HG03066 (cell line): ENCODE measurements around the gene KIFAP3.
A peak's percentile ranks its signal among the peaks of the same experiment; 100 is the strongest.
"Not testable (repeated sequence)": the region's sequence is repeated elsewhere in the genome, so short reads cannot be mapped to it uniquely, and the experiment has no call there.

Experiments
- ATAC-seq: cut with Tn5 transposase; IDR thresholded peaks from one replicate; pipeline ENCODE4 v1.9.1; 2021; ENCODE audit warnings: low read depth; ENCODE audit not compliant: unreplicated experiment

Gene KIFAP3

DNA sequence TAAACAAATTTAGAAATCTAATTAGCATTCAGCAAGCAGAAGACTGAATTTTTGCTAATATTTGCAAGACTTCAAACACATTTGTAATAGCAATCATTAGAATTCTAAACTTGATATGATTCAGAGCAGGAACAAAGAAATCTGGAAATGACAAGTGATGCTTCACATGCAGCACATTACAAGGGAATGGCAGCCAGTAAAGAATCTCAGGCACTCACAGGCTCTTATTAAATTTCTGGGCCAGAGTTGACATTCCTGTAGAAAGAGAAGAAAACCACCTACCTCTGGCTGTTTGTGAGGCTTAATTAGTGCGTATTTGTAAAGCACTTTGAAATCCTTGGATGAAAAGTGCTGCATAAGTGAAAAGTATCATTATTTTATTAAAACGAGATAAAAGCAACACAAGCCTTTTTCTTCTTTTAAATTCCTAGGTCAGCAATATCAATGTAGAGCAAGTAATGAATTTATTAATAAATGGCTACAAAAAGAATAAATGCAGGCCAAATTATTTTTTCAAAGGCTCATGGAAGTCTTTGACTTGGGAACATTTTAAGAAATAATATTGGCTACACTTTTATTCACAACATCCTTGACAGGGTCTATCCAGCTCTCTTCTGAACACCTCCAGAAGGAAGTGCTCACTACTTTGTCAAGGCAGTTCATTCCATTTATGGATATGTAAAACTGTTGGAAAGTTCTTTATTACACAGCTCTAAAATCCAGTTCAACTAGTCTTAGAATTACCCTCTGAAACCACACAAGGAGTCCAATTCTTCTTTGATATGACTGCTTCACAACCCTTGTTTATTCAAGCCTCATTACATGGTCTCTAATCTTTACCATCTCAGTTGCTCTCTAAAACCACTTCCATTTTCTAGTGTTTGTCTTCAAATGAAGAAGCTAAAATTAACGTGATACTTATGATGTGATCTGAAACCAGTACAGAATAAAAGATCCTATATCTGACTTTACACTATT, 148.7 kb downstream of the KIFAP3 start:
- ATAC-seq, result no peak

DNA sequence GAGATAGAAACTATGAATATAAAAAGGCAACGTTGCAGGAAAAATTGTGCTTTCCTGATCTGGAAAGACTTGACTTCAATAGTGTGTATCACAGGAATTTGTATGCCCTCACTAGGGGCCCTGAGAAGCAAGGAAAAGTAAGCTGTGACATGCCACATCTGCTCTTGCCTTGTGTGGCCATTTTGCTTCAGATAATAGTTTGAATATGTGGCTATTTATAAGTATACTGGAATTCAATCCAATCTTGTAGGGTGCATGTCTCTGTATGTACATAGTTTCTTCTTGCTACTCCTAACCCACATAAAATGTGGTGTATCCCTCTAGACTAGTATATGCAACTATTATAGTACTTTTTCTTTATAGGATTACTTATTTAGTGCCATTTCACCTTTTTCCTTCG, 149.7 kb downstream of the KIFAP3 start:
- ATAC-seq, result no peak

DNA sequence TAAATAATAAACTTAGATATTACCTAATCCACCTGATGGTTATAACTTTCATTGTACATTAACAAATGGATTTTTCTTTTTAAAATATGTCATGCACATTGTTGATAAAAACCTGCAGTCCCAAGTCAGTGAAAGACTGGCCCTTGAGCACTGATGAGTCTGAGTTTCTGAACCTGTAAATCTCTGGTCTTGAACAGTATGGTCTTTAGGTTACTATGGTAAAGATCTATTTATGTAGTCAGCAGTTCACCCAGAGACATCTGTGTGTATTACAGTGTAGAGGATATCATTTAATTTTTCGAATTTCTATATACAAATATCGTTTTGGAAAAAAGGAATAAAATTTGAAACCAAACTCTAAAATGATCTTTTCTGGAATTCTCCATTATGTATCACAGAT, 150.4 kb downstream of the KIFAP3 start:
- no peak for ATAC-seq

DNA sequence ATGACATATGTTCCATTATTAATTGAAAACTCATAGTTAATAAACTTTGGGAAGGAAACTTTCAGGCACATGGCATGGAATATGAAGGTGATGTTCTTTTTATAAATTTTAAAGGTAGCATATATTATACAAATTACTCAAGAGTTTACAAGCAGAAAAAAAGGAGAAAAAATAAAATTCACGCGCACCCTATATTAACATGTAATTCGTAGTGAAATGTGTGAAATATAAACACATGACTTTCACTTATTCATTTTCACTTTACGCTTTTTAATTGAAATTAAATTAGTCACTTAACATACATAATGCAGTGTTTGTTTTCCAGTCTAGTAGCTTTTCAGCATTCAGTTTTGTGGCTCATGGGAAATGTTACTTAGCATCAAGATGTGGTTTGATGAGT, 153.4 kb downstream of the KIFAP3 start:
- no peak for ATAC-seq

DNA sequence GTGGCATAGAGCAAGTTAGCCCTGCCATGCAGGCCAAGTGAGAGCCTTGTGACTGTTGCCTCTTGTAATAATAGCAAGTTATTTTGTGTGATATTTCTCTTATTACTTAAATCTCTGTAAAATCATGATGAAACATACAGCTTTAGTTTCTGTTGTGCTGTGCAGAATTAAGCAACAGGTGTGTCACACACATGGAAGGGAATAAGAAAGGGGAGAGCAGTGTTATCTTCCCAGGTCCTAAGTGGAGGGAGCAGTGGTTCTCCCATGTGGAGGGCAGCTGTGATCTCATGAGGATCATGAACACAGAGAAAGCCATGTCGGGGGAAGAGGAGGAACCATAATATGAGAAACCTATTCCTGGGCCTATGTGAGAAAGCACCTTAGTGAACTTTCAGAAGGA, 155.6 kb downstream of the KIFAP3 start:
- ATAC-seq, result no peak

DNA sequence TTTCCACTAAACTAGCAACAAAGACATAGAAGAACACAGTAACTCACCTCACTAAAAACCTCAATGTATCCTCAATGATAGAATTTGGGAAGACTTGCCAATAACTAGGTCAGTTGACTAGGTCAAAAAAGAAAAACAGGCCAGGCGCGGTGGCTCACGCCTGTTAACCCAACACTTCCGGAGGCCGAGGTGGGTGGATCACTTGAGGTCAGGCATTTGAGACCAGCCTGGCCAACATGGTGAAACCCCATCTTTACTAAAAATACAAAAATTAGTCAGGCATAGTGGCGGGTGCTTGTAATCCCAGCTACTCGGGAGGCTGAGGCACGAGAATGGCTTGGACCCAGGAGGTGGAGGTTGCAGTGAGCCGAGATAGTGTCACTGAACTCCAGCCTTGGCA, 156.3 kb downstream of the KIFAP3 start:
- not testable (repeated sequence) for ATAC-seq

DNA sequence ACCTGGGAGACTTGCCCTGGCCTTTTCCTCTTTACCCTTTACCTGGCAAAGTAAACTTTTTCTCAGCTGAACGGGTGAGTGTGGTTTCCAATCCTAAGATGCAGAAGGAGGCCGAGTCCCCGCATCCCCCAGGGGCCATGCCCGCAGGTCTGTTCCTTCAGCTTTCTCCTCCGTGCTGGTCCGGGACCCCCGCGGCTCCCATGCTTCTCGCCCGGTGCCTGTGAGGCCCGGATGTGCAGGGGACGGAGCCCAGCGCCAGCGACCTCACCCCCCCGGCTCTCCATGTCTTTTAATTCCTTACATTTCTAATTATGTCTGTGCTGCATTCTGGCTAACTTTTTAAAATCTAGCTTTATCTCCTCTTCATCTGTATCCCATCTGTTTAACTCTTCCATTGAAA, 159.3 kb downstream of the KIFAP3 start:
- ATAC-seq, result no peak

DNA sequence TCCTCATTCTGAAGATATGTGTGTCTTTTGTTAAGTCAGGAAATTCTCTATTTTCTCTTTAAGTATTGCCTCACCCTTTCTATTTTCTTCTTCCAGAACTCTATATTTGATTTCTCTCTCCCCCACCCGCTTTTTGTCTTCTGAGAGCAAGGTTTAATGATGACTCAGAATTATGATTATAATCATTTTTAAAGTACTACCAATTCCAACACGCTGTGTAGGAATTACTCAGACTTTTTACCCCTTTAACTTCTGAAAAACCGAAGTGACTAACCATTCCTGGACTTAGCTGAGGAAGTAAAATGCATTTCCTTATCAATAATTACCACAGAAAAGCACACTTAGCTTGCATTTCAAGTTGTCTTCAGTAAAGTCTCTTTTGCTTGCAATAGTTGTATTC, 160.0 kb downstream of the KIFAP3 start:
- no peak for ATAC-seq

DNA sequence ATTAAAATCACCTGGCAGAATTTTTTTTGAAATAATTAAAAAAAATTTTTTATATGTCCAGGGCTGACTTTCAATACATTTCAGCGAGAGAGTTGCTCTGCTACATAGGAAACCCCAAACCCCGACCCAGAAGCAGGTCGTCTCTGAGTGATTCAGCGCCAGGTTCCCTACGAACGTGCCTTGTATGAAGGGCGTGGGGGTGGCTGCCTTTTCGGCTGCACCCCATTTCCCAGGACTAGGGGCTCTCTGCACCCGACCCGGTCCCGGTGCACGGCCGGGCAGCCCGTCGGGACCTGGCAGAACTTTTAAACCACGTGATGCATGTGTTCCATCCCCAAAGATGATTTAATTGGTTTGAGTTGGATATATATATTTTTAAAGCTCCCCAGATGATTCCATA, 165.0 kb downstream of the KIFAP3 start:
- ATAC-seq, result no peak

DNA sequence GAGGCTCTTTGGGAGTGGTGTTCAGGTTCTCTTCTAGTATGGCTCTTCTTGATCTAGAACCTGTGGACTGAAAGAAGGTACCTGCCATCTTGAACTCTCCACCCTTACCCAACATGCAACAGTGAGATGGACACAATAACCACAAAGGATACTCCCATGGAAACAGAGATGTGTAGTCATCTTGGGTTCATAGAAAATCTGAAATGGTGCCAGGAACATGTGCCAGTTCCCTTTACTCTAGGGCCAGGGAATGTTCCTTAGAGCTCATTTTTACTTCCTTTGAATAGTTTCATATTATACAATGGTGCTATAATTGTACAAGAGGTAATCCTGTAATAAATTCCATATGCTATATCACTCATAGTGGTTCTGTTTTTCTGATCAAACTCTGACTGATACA, 167.6 kb downstream of the KIFAP3 start:
- ATAC-seq, result no peak

DNA sequence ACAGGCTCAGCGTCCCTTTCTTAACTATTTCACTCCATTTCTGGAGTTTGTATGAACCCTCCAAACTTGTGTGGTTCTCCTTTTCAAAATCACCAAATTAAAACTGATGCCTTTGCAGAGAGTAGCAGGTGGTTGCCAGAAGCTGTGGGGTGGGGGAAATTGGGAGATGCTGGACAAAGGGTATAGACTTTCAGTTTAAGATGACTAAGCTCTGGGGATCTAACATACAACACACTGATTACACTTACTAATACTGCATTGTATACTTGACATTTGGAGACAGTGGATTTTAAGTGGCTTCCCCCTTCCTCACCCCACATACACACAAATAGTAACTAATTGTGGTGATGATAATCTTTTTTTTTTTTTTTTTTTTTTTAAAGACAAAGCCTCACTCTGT, 169.7 kb downstream of the KIFAP3 start:
- ATAC-seq, result no peak

DNA sequence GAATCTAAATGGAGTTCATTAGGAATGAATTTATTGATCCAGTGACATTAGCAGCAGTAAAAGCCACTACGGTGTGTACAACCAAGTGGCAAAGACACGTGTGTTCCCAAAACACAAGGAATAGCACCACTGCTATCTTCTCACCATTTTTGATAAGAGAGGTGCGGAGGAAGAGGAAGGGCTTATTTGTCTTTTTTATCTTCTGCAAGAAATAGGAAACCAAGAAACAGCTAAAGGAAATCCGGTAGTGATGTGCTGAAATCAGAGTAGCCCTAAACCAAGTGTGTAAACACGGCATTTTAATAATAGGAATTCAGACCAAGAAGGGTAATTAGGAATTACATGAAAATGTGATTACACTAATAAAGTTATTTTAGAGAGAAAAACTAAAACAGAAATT, 171.7 kb downstream of the KIFAP3 start:
- no peak for ATAC-seq

DNA sequence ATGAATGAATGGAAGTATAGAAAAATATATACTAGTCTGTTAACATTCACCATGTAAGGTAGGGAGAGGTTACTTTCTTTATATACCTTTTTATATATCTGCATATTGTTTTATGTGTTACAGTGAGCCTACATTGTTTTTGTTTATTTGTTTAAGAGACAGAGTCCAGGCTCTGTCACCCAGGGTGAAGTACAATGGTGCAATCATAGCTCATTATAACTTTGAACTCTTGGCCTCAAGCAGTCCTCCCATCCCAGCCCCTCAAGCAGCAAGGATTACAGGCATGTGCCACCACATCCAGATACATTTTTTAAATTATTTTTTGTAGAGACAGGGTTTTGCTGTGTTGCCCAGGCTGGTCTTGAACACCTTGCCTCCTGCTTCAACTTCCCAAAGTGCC, 173.4 kb downstream of the KIFAP3 start:
- no peak for ATAC-seq

DNA sequence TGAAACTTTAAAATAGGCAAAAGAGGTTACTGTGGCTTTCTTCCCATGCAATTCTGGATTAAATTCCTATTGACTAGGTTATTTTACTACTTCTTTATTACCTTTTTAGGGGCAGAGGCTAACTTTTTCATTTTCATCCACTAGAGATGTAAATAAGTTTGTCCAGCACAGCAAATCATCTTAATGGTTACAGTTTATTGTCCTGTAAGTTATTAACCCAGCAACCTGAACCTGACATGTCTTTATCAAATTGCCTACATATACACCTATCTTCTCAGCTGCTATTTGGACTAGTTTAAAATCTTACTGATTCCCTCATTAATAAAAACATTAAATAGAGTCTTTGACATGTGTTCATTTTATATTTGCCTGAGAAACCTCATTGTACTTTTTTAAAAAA, 173.9 kb downstream of the KIFAP3 start:
- no peak for ATAC-seq

DNA sequence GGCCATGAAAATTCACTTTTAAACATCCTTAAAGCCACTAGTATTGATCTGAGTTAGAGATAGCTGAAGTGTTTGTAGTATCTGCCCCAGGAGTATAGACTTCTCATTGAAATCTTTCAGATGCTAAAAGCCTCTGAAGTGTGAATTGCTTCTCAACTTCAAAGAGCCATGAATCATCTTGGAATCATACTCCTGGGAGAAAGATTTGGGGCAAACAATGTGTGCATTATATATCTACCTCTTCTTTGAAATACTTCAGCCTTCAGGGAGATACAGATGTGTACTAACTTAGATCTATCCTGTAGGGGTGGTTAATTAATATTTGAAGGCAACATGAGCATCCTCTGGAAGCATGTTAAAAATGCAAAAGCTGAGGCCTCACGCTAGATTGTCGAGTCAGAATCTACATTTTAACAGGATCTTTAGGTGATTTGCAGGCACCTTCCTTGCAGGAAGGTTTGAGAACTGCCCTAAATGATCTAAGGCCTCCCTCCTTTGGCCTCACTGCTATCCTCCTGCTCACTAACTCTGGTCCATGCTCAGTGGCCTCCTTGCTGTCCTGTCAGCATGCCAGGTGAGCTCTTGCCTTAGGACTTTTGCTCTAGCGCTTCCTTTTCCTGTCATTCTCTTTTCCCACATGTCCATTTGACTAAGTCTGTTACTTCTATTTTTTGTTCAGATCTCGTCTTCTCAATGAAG, 174.8 kb downstream of the KIFAP3 start:
- no peak for ATAC-seq

DNA sequence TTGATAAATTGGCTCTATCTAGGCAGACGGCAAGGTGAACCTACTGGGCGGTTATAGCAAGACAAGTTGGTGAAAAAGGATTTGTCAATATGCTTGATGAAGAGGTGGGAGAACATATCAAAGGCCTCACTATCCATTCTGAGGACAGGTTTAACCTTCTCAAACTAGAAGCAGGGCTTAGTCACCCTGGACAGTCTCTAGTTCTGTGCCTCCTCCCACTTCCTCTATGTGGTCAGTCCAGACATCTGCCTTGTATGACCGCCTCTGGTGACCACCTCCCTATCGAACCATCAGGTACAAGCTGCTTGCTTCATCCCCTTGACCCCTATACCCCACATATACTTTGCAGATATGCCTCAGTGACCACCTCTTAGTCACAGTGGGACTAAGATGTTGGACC, 178.5 kb downstream of the KIFAP3 start:
- no peak for ATAC-seq

DNA sequence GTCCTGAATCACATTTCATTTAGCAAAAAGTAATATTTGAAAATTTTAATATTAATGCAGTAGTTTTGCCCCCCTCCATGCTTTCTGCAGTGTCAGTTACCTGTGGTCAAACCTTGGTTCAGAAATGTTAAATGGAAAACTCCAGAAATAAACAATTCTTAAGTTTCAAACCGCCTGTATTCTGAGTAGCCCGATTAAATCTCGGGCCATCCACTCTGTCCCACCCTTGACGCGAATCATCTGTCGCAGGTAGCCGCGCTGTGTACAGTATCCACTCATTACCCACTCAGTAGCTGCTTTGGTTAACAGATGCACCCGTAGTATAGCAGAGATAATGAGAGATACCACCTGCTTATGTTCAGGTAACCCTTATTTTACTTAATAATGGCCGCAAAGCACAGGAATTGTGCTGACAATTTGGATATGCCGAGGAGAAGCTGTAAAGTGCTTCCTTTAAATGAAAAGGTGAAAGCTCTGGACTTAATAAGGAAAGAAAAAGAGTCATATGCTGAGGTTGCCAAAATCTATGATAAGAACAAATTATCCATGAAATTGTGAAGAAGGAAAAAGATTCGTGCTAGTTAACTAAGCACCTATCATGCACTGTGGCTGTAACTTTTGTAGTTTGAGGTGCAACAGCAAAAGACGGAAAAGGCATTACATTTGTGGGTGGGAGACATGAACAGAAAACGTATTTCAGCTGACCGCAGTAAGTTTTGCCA, 179.9 kb downstream of the KIFAP3 start:
- no peak for ATAC-seq

DNA sequence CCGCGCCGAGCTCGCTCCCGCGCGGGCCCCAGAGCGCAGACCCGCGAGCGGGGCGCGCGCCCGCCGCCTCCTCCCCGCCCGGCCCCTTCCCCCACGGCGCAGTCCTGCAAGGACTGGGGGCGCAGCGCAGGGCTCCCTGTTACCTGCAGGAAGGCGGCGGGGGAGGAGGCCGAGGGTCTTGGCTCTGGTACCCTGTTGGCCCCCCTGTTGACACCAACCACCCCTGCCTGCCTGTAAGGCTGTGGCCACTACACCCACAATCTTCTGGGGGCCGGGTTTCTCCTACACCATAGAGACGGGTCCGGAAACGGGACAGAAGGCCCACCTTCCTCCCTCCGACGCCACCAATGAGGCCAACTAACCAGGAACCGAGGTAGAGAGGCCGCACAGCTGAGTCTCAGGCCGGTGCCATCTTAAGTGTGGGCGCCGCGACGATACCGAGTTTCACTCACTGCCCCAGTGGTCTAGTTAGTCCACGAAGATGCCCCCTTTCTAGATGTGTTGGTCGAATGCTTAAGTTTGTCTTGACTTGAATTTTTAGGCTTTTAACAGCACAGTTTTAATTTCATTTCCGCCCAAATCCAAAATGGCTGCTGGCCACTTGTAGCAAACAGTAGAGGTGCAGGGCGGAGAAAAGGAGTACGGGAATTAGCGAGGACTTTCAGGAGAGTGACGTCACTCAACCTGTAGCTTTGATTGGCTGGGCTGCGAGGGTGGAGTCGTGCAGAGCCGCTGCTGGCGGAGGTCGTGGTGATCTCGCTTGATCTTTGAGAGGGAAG, 180.7 kb downstream of the KIFAP3 start, which contains the start of gene SCYL3:
TSS of gene SCYL3 (minus strand) at position 252 of the 779 bp plus-strand sequence. CDS start 5,056 bp downstream, outside the sequence.
- ATAC-seq, result peak; percentile 80

DNA sequence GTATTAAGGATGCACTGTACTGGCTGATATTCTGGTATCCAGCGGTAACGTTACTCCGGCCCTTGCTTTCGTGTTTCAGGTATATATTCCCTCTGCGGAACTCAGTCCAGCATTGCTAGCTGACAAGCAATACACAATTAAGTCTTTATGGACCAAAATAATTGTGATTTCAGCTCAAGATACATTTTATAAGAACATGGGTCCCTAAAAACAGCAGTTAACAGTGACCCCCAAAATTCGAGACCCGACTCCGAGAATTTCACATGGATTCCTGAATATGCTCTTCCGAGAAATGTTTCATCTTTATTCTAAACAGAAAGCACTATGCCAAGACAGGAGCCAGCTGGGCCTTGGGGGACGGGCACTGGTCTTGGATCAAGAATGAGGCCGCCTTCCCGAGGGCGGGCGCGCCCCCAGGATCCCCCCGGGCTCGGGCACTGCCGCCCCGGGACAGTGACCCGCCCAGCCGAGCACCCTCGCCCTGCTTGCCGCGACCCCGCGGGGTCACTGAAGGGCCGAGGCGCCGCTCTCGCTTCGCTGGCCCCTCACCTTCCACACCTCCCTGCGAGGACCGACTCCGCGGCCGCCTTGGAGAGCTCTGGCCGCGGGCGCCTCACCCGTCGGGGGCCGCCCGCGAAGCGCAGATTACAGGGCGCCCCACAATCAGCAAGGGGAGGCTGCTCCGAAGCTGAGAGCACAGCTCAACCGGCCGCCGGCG, 181.4 kb downstream of the KIFAP3 start:
- ATAC-seq, result no peak
